RWPE2 (cell line): ENCODE results near the gene KLHL26.

Source experiments
- ATAC-seq: fragments of 200-7000 bp; cut with Tn5 transposase; 3 replicates; pipeline ENCODE4 v1.9.1; 2021; ENCODE audit warnings: low read depth
- DNase-seq: peaks from one replicate; pipeline ENCODE4 v3.0.0-alpha.2; 2020; ENCODE audit warnings: low spot score
- H3K27ac ChIP-seq: fragments of 450-650 bp; 2 replicates; pipeline ENCODE4 v1.5.1; 2017; ENCODE audit warnings: mild to moderate bottlenecking; ENCODE audit not compliant: poor library complexity, severe bottlenecking
- H3K27me3 ChIP-seq: fragments of 250-450 bp; sonication (Bioruptor Pico); 2 replicates; pipeline ENCODE4 v1.5.1; 2021; ENCODE audit warnings: mild to moderate bottlenecking, moderate library complexity; ENCODE audit not compliant: insufficient read depth, poor library complexity, severe bottlenecking
- H3K36me3 ChIP-seq: fragments of 250-450 bp; sonication (Bioruptor Pico); 2 replicates; pipeline ENCODE4 v1.5.1; 2020; ENCODE audit warnings: low read depth, mild to moderate bottlenecking, moderate library complexity
- H3K4me1 ChIP-seq: fragments of 250-450 bp; sonication (Bioruptor Pico); 2 replicates; pipeline ENCODE4 v1.5.1; 2021; ENCODE audit warnings: mild to moderate bottlenecking, moderate library complexity; ENCODE audit not compliant: insufficient read depth, poor library complexity, severe bottlenecking
- H3K4me3 ChIP-seq: fragments of 250-450 bp; sonication (Bioruptor Pico); 2 replicates; pipeline ENCODE4 v1.5.1; 2021; ENCODE audit warnings: mild to moderate bottlenecking, moderate library complexity; ENCODE audit not compliant: severe bottlenecking
- H3K9me3 ChIP-seq: fragments of 250-450 bp; sonication (Bioruptor Pico); 2 replicates; pipeline ENCODE4 v1.5.1; 2021; ENCODE audit warnings: mild to moderate bottlenecking, moderate library complexity; ENCODE audit not compliant: severe bottlenecking
- CTCF ChIP-seq: fragments of 450-650 bp; IDR thresholded peaks from one replicate; pipeline ENCODE4 v1.5.1; 2017; ENCODE audit warnings: mild to moderate bottlenecking, moderate library complexity; ENCODE audit not compliant: poor library complexity, severe bottlenecking

The KLHL26 gene

GRCh38 chr19:18712981-18713380, 76.2 kb downstream of the KLHL26 start:
- ATAC-seq (no peak), DNase-seq (no peak)
- H3K9me3 ChIP-seq, result no peaks in the 10 kb centered on the region
- no peak overlapping the region for H3K27ac ChIP-seq
- H3K4me3 ChIP-seq, result no peak overlapping the region
- H3K4me1 ChIP-seq, result no peaks in the 10 kb centered on the region
- no peaks in the 10 kb centered on the region for H3K27me3 ChIP-seq
- TF ChIP-seq CTCF, result no peak
- H3K36me3 ChIP-seq, result no peaks in the 10 kb centered on the region

- ATAC-seq (no peak), DNase-seq (no peak)
- no peaks in the 10 kb centered on the region for H3K27me3 ChIP-seq
- H3K9me3 ChIP-seq, result no peaks in the 10 kb centered on the region
- H3K36me3 ChIP-seq, result no peaks in the 10 kb centered on the region
- TF ChIP-seq CTCF, result no peak
- no peak overlapping the region for H3K4me3 ChIP-seq
- no peaks in the 10 kb centered on the region for H3K4me1 ChIP-seq
- no peak overlapping the region for H3K27ac ChIP-seq
Measured at GRCh38 chr19:18713550-18714117, 76.8 kb downstream of the KLHL26 start.

- DNase-seq (no peak), ATAC-seq (no peak)
- Histone ChIP-seq H3K4me3 (no peak overlapping the region), H3K9me3 (no peaks in the 10 kb centered on the region), H3K27me3 (no peaks in the 10 kb centered on the region), H3K27ac (no peak overlapping the region), H3K4me1 (no peaks in the 10 kb centered on the region), H3K36me3 (no peaks in the 10 kb centered on the region)
- no peak for TF ChIP-seq CTCF
Measured at GRCh38 chr19:18715416-18715815, 78.6 kb downstream of the KLHL26 start.

GRCh38 chr19:18716857-18717256, 80.0 kb downstream of the KLHL26 start:
- no peaks in the 10 kb centered on the region for H3K27me3 ChIP-seq
- no peak overlapping the region for H3K4me3 ChIP-seq
- no peaks in the 10 kb centered on the region for H3K9me3 ChIP-seq
- H3K36me3 ChIP-seq, result no peaks in the 10 kb centered on the region
- ATAC-seq (no peak), DNase-seq (no peak)
- no peaks in the 10 kb centered on the region for H3K4me1 ChIP-seq
- no peak overlapping the region for H3K27ac ChIP-seq
- TF ChIP-seq CTCF, result no peak

- Histone ChIP-seq H3K27me3 (no peaks in the 10 kb centered on the region), H3K9me3 (no peaks in the 10 kb centered on the region), H3K36me3 (no peaks in the 10 kb centered on the region), H3K27ac (no peak overlapping the region), H3K4me3 (no peak overlapping the region), H3K4me1 (no peaks in the 10 kb centered on the region)
- DNase-seq (no peak), ATAC-seq (no peak)
- no peak for TF ChIP-seq CTCF
Measured at GRCh38 chr19:18717601-18718000, 80.8 kb downstream of the KLHL26 start.
